GM23338 (cell line): ENCODE results near the gene SLC5A2.

ENCODE experiments used
- CREB1 ChIP-seq: fragments of 250-450 bp; sonication (Bioruptor Pico); IDR thresholded peaks from 2 replicates; pipeline ENCODE4 v1.5.0; 2020; ENCODE audit warnings: low read depth, mild to moderate bottlenecking, moderate library complexity
- CTCF ChIP-seq, 2 experiments: fragments of 200-600 bp in 1 of 2; sonication (generic) in 1 of 2; conservative IDR thresholded peaks; 2 replicates each; pipeline versions ENCODE4 v1.5.1 to v1.6.1; 2016 to 2017; ENCODE audit warnings: antibody characterized with exemption in 2 of 2, low read depth in 2 of 2, mild to moderate bottlenecking in 2 of 2, moderate library complexity in 1 of 2
- ETS1 ChIP-seq: IDR thresholded peaks from 2 replicates; pipeline ENCODE4 v1.6.1; 2016; ENCODE audit warnings: antibody characterized with exemption
- EZH2 ChIP-seq: fragments of 200-600 bp; sonication (generic); IDR thresholded peaks from one replicate; pipeline ENCODE4 v1.8.0; 2017; ENCODE audit warnings: antibody characterized with exemption, mild to moderate bottlenecking, low read depth; ENCODE audit not compliant: unreplicated experiment
- EZH2phosphoT487 ChIP-seq: fragments of 200-600 bp; sonication (generic); IDR thresholded peaks from one replicate; pipeline ENCODE4 v1.8.1; 2018; ENCODE audit warnings: antibody characterized with exemption; ENCODE audit not compliant: unreplicated experiment
- JUNB ChIP-seq: IDR thresholded peaks from one replicate; pipeline ENCODE4 v1.6.1; 2016; ENCODE audit warnings: antibody characterized with exemption; ENCODE audit not compliant: unreplicated experiment
- POLR2AphosphoS5 ChIP-seq: IDR thresholded peaks from 2 replicates; pipeline ENCODE4 v1.6.1; 2016; ENCODE audit warnings: antibody characterized with exemption, low read depth
- REST ChIP-seq: IDR thresholded peaks from one replicate; pipeline ENCODE4 v1.6.1; 2018; ENCODE audit warnings: antibody characterized with exemption; ENCODE audit not compliant: unreplicated experiment

- no peak for TF ChIP-seq CTCF (conservative IDR thresholded peaks at IDR 0.05; ENCODE audit: low read depth in 2 of 2)
- TF ChIP-seq POLR2AphosphoS5 = no peak
- no peak for TF ChIP-seq EZH2phosphoT487
- TF ChIP-seq EZH2 = no peak
- no peak for TF ChIP-seq JUNB
- TF ChIP-seq CREB1 (CRISPR knock-in tag) = no peak
- TF ChIP-seq ETS1 = no peak
- no peak for TF ChIP-seq REST
Measured at GRCh38 chr16:31452631-31453106, 30.3 kb upstream of the SLC5A2 start.
